Measurements from ENCODE around the gene SIK3. TPM values are rescaled to one million over a fixed set of nuclear protein-coding genes. Genes with fewer than 3 reads are reported as not detected.
A peak's percentile ranks its signal among the peaks of the same experiment; 100 is the strongest.
"Not testable (repeated sequence)": the region's sequence is repeated elsewhere in the genome, so short reads cannot be mapped to it uniquely, and the experiment has no call there.

Gene SIK3
- total RNA-seq, 1 donor from 2014 or later: 38.4 TPM

DNA sequence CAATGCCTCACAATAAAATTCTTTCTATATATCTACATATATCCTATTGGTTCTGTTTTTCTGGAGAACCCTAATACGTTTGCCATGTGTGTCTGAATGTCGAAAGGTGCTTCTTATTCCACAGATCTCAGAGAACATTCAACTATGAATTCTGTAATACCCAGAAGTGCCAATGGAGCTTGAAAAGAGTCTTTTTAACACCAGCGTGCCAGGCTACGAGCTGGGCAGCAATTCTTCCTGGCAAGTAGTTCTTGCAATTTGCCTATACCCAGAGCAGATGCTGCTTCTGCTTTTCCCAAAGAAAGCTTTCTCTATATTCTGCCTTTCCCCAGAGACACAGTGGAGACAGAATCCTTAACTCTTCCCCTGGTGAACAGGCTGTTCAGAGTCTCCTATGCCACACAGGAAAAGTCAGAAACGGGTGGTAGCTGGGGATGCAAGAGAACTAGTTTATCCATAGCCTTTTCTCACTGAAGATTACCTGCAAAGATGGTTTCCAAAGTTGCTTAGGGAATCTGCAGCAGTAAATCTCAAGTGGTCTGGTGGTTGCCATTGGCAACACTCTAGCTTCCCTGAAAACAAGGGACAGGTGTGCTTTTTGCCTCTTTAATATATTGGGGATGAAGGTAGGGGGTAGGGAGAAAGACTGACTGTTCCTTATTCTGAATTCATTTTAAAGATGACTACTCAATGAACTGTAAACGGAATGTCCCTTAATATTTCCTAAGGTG, 29.1 kb upstream of the SIK3 start:
- intact Hi-C loops (cut with micrococcal nuclease): no loop called here
- DNase-seq: no peak
- H3K36me3 Mint-ChIP-seq (ENCODE audit: low read depth): no peaks in the 10 kb centered on the region

DNA sequence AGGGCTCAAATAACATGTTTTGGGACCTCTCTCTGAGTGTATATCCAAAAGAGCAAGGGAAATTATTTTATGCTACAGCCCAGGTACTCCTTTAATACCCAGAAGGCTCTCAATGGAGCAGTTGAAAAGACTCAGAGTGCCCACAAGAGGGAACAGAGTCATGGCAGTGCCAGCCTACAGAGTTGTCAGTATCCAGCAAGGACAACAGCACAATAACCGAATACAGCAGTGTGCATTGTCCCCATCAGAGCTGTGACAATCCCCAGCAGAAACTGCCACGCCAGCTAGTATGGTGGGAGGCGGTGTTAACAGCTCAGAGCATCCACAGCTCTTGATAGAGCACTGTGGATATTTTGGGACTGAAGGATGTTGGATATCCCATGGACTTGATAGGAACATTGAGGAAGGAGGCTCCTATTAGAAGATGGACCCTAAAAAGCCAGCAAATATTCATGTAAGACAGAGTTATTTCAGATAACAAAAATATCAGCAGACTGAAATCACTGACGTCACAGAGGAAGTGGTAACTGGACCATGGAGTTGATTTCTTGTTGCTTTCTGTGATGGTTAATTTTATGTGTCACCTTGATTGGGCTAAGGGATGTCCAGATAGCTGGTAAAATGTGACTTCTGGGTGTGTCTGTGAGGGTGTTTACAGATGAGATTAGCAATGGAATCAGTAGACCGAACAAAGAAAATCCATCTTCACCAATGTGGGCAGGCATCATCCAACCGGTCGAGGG, 28.2 kb upstream of the SIK3 start:
- no peak overlapping the region for H3K27ac Mint-ChIP-seq

More for the DNA sequence above, 29.1 kb upstream of the SIK3 start:
- H3K4me1 Mint-ChIP-seq: no peaks in the 10 kb centered on the region
- peaks cover 15% of the 10 kb centered on the region for H3K27me3 Mint-ChIP-seq
- no peaks in the 10 kb centered on the region for H3K9me3 Mint-ChIP-seq
- no peak overlapping the region for H3K27ac Mint-ChIP-seq
- H3K4me3 Mint-ChIP-seq: no peak overlapping the region

DNA sequence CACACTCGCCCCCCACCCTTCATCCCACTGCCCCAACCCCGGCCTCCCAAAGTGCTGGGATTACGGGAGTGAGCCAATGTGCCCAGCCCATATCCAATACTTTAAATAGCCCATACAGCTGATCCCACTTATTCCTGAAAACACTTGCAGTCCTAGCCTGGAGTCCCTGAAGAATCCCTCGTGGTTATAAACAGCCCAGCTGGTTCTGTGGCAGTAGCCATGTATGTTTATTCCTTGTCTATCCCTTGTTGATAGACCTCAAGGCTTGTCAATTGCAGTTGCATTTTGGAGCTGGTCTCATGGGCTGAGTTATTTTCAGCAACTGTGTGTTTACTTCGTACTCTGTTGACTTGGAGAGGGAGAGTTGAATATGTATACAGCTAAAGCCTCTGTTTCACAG, 24.3 kb upstream of the SIK3 start:
- Mint-ChIP-seq H3K9me3 (no peaks in the 10 kb centered on the region), H3K36me3 (ENCODE audit: low read depth) (no peaks in the 10 kb centered on the region), H3K4me3 (no peak overlapping the region), H3K27ac (no peak overlapping the region), H3K27me3 (peaks cover 16% of the 10 kb centered on the region), H3K4me1 (no peaks in the 10 kb centered on the region)
- intact Hi-C loops (cut with micrococcal nuclease): no loop called here
- DNase-seq: no peak

More for the DNA sequence above, 28.2 kb upstream of the SIK3 start:
- Mint-ChIP-seq H3K4me3 (no peak overlapping the region), H3K27me3 (peaks cover 16% of the 10 kb centered on the region), H3K4me1 (no peaks in the 10 kb centered on the region), H3K36me3 (ENCODE audit: low read depth) (no peaks in the 10 kb centered on the region), H3K9me3 (no peaks in the 10 kb centered on the region)
- no peak for DNase-seq
- intact Hi-C loops (cut with micrococcal nuclease): no loop called here

DNA sequence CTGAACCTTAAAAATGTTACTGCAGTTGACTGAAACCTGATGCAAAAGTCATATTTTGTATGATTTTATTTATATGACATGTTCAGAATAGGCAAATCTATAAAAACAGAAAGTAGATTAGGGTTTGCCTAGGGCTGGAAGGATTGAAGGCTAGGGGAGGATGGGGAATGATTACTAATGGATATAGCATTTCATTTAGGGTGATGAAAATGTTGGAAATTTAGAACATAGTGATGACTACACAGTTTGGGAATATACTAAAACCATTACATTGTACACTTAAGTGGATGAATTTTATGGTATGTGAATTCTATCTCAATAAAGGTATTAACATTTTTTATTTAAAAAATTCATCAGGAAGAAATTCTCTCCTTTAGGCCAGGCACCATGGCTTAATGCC, 22.9 kb upstream of the SIK3 start:
- DNase-seq: no peak
- H3K4me3 Mint-ChIP-seq: no peak overlapping the region
- no peak overlapping the region for H3K27ac Mint-ChIP-seq
- H3K36me3 Mint-ChIP-seq (ENCODE audit: low read depth): no peaks in the 10 kb centered on the region
- no peaks in the 10 kb centered on the region for H3K4me1 Mint-ChIP-seq
- peaks cover 13% of the 10 kb centered on the region for H3K27me3 Mint-ChIP-seq
- no peaks in the 10 kb centered on the region for H3K9me3 Mint-ChIP-seq
- intact Hi-C loops (cut with micrococcal nuclease): no loop called here

DNA sequence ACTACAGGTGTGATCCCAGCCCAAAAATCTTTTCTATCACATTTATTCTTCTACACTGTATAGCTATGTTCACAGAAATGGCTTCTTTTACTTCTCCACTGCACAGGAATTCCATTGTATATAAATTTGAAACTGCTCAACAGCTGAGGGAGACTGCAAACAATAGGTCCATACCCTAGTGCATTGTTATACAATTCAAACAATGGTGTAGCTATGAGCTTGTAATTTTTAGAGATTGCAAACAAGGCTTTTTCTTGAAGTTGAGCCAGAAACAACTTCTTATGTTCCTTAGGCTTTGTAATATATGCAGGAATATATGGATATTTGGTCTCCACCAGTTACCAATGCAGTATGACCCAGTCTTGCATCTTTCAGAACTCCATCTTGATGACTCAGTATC, 19.5 kb upstream of the SIK3 start:
- Mint-ChIP-seq H3K27me3 (peaks cover 2% of the 10 kb centered on the region), H3K27ac (no peak overlapping the region), H3K9me3 (no peaks in the 10 kb centered on the region), H3K4me3 (no peak overlapping the region), H3K36me3 (ENCODE audit: low read depth) (no peaks in the 10 kb centered on the region), H3K4me1 (no peaks in the 10 kb centered on the region)
- intact Hi-C loops (cut with micrococcal nuclease): loop anchor here (1.0 kb wide), 1 partner anchor 11 kb away; no protein-coding TSS in a partner anchor
- DNase-seq: no peak

DNA sequence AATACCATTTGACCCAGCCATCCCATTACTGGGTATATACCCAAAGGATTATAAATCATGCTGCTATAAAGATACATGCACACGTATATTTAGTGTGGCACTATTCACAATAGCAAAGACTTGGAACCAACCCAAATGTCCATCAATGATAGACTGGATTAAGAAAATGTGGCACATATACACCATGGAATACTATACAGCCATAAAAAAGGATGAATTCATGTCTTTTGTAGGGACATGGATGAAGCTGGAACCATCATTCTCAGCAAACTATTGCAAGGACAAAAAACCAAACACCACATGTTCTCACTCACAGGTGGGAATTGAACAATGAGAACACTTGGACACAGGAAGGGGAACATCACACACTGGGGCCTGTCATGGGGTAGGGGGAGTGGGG, 14.7 kb upstream of the SIK3 start:
- H3K9me3 Mint-ChIP-seq; H3K27me3 Mint-ChIP-seq; H3K4me1 Mint-ChIP-seq; H3K4me3 Mint-ChIP-seq; H3K36me3 Mint-ChIP-seq (ENCODE audit: low read depth); intact Hi-C loops (cut with micrococcal nuclease); DNase-seq; H3K27ac Mint-ChIP-seq: not testable (repeated sequence)

DNA sequence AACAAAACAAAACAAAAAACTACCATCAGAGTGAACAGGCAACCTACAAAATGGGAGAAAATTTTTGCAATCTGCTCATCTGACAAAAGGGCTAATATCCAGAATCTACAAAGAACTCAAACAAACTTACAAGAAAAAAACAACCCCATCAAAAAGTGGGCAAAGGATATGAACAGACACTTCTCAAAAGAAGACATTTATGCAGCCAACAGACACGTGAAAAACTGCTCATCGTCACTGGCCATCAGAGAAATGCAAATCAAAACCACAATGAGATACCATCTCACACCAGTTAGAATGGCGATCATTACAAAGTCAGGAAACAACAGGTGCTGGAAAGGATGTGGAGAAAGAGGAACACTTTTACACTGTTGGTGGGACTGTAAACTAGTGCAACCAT, 14.3 kb upstream of the SIK3 start:
- H3K36me3 Mint-ChIP-seq (ENCODE audit: low read depth); H3K4me3 Mint-ChIP-seq; H3K27ac Mint-ChIP-seq; DNase-seq; H3K27me3 Mint-ChIP-seq; H3K4me1 Mint-ChIP-seq; intact Hi-C loops (cut with micrococcal nuclease); H3K9me3 Mint-ChIP-seq: not testable (repeated sequence)

DNA sequence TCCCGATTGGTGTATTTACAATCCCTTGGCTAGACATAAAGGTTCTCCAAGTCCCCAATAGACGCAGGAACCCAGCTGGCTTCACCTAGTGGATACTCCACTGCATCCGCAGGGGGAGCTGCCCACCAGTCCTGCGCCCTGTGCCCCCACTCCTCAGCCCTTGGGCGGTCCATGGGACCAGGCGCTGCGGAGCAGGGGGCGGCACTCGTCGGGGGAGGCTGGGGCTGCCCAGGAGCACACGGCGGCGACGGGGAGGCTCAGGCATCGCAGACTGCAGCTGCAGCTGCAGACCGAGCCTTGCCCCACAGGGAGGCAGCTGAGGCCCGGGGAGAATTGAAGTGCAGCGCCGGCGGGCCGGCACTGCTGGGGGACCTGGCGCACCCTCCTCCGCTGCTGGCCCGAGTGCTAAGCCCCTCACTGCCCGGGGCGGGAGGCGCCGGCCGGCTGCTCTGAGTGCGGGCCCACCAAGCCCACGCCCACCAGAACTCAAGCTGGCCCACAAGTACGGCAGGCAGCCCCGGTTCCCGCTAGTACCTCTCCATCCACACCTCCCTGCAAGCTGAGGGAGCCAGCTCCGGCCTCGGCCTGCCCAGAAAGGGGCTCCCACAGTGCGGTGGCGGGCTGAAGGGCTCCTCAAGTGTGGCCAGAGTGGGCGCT, 12.2 kb upstream of the SIK3 start:
- no peak overlapping the region for H3K4me3 Mint-ChIP-seq
- no peaks in the 10 kb centered on the region for H3K4me1 Mint-ChIP-seq
- no peak for DNase-seq
- H3K9me3 Mint-ChIP-seq: no peaks in the 10 kb centered on the region
- no peaks in the 10 kb centered on the region for H3K36me3 Mint-ChIP-seq (ENCODE audit: low read depth)
- no peak overlapping the region for H3K27ac Mint-ChIP-seq
- peaks cover 5% of the 10 kb centered on the region for H3K27me3 Mint-ChIP-seq
- intact Hi-C loops (cut with micrococcal nuclease): no loop called here

DNA sequence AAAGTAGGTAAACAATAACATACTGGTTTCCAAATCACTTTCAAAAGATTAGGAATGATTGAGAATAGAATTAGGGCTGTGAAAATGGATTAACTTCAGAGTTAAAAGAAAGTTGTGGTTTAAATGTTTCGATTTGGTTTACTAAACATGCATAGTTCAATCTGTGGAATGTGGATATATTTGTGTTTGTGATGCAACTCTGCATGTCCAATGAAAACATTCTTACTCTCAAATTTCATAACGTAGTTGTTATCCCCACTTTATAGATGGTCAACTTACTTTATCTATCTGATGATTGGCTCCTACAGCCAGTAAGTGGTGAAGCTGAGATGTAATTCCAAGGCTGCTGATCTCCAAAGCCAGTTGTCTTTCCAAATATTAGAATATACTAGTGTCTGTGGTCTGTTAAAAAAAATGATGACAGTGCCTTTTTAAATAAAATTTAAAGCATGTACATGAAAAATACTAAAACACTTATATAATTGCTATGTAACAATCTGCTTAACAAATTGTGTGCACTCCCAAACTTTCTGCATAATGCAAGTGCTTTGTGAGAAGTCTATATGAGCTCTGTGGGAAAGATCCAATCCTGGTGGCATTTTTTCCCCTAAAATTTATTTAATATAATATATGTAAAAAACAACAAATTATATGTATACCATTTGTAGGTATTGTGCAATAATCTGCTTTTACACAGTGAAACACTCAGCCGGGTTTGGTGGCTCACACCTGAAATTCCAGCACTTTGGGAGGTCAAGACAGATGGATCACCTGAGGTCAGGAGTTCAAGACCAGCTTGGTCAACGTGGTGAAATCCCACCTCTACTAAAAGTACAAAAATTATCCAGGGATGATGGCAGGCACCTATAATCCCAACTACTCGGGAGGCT, 9.7 kb upstream of the SIK3 start:
- Mint-ChIP-seq H3K4me1 (no peaks in the 10 kb centered on the region), H3K9me3 (no peaks in the 10 kb centered on the region), H3K36me3 (ENCODE audit: low read depth) (no peaks in the 10 kb centered on the region)

DNA sequence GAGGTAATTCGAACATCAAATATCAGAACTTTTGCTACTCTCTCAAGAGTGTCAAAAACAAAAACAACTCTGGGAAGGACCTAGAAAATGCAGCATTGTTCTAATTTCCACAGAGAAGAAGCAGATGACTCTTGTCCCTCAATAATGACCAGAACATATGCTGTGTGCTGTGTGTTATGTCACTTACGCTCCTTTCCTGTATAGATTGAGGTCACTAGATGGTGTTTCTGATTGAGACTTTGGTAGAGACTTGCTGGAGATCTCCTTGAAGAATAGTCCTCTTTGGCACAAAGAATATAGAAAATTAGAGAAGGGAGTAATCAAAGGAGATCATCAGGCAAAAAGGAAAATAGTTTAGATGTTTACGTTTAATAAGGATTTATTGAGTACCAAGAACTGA, 2.3 kb upstream of the SIK3 start:
- Mint-ChIP-seq H3K4me1 (peaks cover 28% of the 10 kb centered on the region), H3K4me3 (no peak overlapping the region), H3K9me3 (no peaks in the 10 kb centered on the region), H3K27ac (peak overlapping the region; percentile 23), H3K36me3 (ENCODE audit: low read depth) (peaks cover 2% of the 10 kb centered on the region), H3K27me3 (peaks cover 2% of the 10 kb centered on the region)
- DNase-seq: no peak
- intact Hi-C loops (cut with micrococcal nuclease): no loop called here

More for the DNA sequence above, 9.7 kb upstream of the SIK3 start:
- peaks cover 5% of the 10 kb centered on the region for H3K27me3 Mint-ChIP-seq
- no peak overlapping the region for H3K27ac Mint-ChIP-seq
- no peak overlapping the region for H3K4me3 Mint-ChIP-seq
- DNase-seq: no peak
- intact Hi-C loops (cut with micrococcal nuclease): no loop called here

DNA sequence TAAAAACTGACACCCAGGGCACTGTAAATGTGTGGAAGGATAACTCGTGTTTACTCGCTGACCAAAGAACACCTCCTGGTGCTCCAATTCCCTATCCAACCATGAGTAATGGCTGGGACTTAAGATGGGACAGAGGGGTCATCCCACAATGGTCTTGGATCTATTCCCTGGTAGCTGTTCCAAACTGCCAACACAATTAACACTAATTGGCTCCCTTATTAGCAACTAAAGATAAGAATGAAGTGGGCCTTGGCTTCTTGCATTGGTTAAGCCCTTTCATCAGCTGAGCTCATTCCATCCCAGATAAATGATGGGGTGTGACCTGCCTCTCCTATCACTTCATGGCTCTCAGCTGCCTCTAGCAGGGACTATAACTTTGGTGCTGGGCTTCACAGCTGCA, 1.5 kb upstream of the SIK3 start:
- peaks cover 37% of the 10 kb centered on the region for H3K4me1 Mint-ChIP-seq

DNA sequence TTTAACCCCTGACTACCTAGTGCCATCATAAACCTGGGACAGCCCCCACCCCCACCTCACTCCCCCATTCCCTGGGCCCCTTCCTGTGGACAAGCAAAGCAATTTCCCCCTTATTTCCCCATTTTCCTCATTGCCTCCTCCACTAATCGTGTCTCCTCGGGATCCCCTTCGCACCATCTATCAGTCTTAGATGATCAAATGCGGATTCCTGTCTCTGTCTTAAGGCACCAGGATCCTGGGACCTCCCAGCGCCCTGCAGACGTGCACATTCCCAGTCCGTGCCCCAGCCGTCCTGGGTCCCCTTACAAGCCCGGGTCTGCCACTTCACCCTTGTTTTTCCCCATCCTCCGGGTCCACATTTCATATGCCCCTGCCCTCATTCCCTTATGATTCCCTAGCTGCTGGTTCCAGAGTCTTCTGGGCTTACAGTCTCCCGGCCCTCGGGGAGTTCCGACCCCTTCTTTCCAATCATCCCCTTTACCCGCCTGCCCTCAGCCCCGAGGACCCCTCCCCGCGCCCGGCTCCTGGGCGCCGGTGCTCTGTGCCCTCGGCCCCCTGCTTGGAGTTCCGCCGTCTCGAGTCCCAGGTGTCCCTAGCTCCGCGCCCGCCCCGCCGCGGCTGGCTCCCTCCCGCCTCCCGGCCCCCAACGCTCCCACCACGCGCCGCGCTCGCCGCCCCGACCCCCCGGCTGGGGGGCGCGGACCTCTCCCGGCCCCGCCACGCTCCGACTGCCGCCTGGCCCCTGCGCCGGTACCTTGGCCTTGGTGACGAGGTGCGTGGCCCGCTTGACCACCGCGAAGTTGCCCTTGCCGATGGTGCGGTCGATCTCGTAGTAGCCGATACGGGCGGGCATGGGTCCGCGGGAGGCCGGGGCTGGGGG, 599 bp downstream of the SIK3 start:
- Mint-ChIP-seq H3K4me3 (peak overlapping the region; percentile 98), H3K4me1 (peaks cover 49% of the 10 kb centered on the region), H3K27me3 (peaks cover 2% of the 10 kb centered on the region), H3K36me3 (ENCODE audit: low read depth) (peaks cover 7% of the 10 kb centered on the region), H3K27ac (peak overlapping the region; percentile 98), H3K9me3 (no peaks in the 10 kb centered on the region)
- intact Hi-C loops (cut with micrococcal nuclease): loop anchor here (1.0 to 5.0 kb wide), 5 partner anchors 19 to 325 kb away; partner anchors contain the start of gene BUD13
- DNase-seq: peak; percentile 82

More for the DNA sequence above, 1.5 kb upstream of the SIK3 start:
- Mint-ChIP-seq H3K36me3 (ENCODE audit: low read depth) (peaks cover 2% of the 10 kb centered on the region), H3K27me3 (peaks cover 2% of the 10 kb centered on the region), H3K4me3 (peak overlapping the region; percentile 63), H3K27ac (peak overlapping the region; percentile 97), H3K9me3 (no peaks in the 10 kb centered on the region)
- DNase-seq: no peak
- intact Hi-C loops (cut with micrococcal nuclease): loop anchor here (5.0 kb wide), 1 partner anchor 327 kb away; the partner anchor contains the start of gene BUD13

Data from activated CD4-positive, alpha-beta T cell treated with anti-CD3 and anti-CD28 coated beads, Interleukin-2, amount 10 ng/mL, durations not matched to agents 24 days and 14 days (primary cell).